ENCODE measurements around the gene SH2D1A. TPM values are rescaled to one million over a fixed set of nuclear protein-coding genes. Genes with fewer than 3 reads are reported as not detected.

The SH2D1A gene
- total RNA-seq, 2 donors from 2014 or later: 0.52 TPM; not detected in 1

GRCh38 chrX:124343016-124343415 is 3.3 kb upstream of the SH2D1A start:
- no peaks in the 10 kb centered on the region for H3K4me1 ChIP-seq
- H3K27me3 ChIP-seq: no peaks in the 10 kb centered on the region
- H3K27ac ChIP-seq: no peak overlapping the region
- H3K36me3 ChIP-seq (replicated peaks in 1 of 2; ENCODE audit: insufficient read depth in 1 of 2, low read depth in 2 of 2): no peaks in the 10 kb centered on the region
- no peak overlapping the region for H3K4me3 ChIP-seq
- no peak for TF ChIP-seq POLR2A (IDR thresholded peaks at IDR 0.05)
- no peak for TF ChIP-seq CTCF (IDR thresholded peaks at IDR 0.05)
- intact Hi-C loops (cut with DNase I): no loop called here
- no peaks in the 10 kb centered on the region for H3K9me3 ChIP-seq
- ATAC-seq: no peak
- no peak for DNase-seq

GRCh38 chrX:124344246-124344645 is 2.1 kb upstream of the SH2D1A start:
- Histone ChIP-seq H3K4me3 (no peak overlapping the region), H3K36me3 (replicated peaks in 1 of 2; ENCODE audit: insufficient read depth in 1 of 2, low read depth in 2 of 2) (no peaks in the 10 kb centered on the region), H3K27me3 (no peaks in the 10 kb centered on the region), H3K4me1 (no peaks in the 10 kb centered on the region), H3K27ac (no peak overlapping the region), H3K9me3 (no peaks in the 10 kb centered on the region)
- ATAC-seq (no peak), DNase-seq (no peak)
- TF ChIP-seq CTCF (IDR thresholded peaks at IDR 0.05): no peak
- no peak for TF ChIP-seq POLR2A (IDR thresholded peaks at IDR 0.05)
- 55 to 65% methylated on average over 4 of the region's 4 CpGs for WGBS, 2 donors
- intact Hi-C loops (cut with DNase I): no loop called here

- ATAC-seq (no peak), DNase-seq (no peak)
- intact Hi-C loops (cut with DNase I): no loop called here
- TF ChIP-seq CTCF (IDR thresholded peaks at IDR 0.05): no peak
- no peak for TF ChIP-seq POLR2A (IDR thresholded peaks at IDR 0.05)
- Histone ChIP-seq H3K4me3 (no peak overlapping the region), H3K27me3 (no peaks in the 10 kb centered on the region), H3K4me1 (no peaks in the 10 kb centered on the region), H3K27ac (no peak overlapping the region), H3K36me3 (replicated peaks in 1 of 2; ENCODE audit: insufficient read depth in 1 of 2, low read depth in 2 of 2) (no peaks in the 10 kb centered on the region), H3K9me3 (no peaks in the 10 kb centered on the region)
- 67 to 88% methylated on average over 4 to 15 of the region's 15 CpGs for WGBS, 2 donors
Observed at GRCh38 chrX:124346877-124347241, 496 bp downstream of the SH2D1A start.

GRCh38 chrX:124347242-124347641 is 879 bp downstream of the SH2D1A start:
- H3K4me3 ChIP-seq: no peak overlapping the region
- WGBS, 2 donors: 45% methylated on average over 5 of the region's 5 CpGs
- no peak for TF ChIP-seq POLR2A (IDR thresholded peaks at IDR 0.05)
- no peak for TF ChIP-seq CTCF (IDR thresholded peaks at IDR 0.05)
- no peak for ATAC-seq
- H3K27ac ChIP-seq: no peak overlapping the region
- no peaks in the 10 kb centered on the region for H3K9me3 ChIP-seq
- DNase-seq: no peak
- H3K27me3 ChIP-seq: no peaks in the 10 kb centered on the region
- intact Hi-C loops (cut with DNase I): no loop called here
- no peaks in the 10 kb centered on the region for H3K4me1 ChIP-seq
- no peaks in the 10 kb centered on the region for H3K36me3 ChIP-seq (replicated peaks in 1 of 2; ENCODE audit: insufficient read depth in 1 of 2, low read depth in 2 of 2)

GRCh38 chrX:124348182-124348581 is 1.8 kb downstream of the SH2D1A start:
- TF ChIP-seq CTCF (IDR thresholded peaks at IDR 0.05) (no peak), POLR2A (IDR thresholded peaks at IDR 0.05) (no peak)
- no peak for DNase-seq
- Histone ChIP-seq H3K9me3 (no peaks in the 10 kb centered on the region), H3K27me3 (no peaks in the 10 kb centered on the region), H3K4me3 (no peak overlapping the region), H3K36me3 (replicated peaks in 1 of 2; ENCODE audit: insufficient read depth in 1 of 2, low read depth in 2 of 2) (no peaks in the 10 kb centered on the region), H3K4me1 (no peaks in the 10 kb centered on the region), H3K27ac (no peak overlapping the region)
- intact Hi-C loops (cut with DNase I): no loop called here
- no peak for ATAC-seq
- 56% methylated on average over 5 of the region's 5 CpGs for WGBS, 2 donors

Measured in body of pancreas (tissue), 4 donors.